HL-60/S4 (cell line): ENCODE data around the gene ZNF680.
"Not testable (repeated sequence)": the region's sequence is repeated elsewhere in the genome, so short reads cannot be mapped to it uniquely, and the experiment has no call there.

Source experiments
- in situ Hi-C: fragments of 300-500 bp; cut with MboI; formaldehyde crosslinking; loops from 2 replicates; pipeline ENCODE4 v1.14.3; 2022; ENCODE audit warnings: low sequenced_read_pairs

ZNF680 gene

DNA sequence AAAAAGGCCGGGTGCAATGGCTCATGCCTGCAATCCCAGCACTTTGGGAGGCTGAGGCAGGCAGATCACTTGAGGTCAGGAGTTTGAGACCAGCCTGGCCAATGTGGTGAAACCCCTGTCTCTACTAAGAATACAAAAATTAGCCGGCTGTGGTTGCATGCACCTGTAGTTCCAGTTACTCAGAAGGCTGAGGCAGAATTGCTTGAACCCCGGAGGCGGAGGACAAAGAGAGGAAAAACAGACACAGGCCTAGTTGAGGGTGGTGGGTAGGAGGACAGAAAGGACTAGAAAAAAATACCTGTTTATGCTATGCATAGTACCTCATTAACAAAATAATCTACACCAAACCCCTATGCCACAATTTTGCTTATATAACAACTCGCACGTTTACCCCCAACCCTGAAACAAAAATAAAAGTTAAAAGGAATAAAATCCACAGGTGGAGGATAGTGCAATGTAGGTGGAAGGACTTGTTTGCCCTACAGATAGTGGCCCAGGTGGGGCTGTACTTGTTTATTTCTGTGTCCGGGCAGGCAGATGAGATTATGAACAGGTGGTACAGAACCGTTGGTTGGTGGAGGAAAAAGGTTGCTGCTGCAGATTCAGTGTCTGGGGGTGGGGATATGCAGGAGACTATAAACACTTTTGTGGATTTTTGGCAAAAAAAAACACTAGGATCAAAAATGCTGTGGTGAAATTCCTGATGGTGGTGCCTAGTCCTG, 5.1 kb downstream of the ZNF680 start:
- in situ Hi-C loops = no loop called here

GRCh38 chr7:64555046-64555445, 7.8 kb downstream of the ZNF680 start:
- in situ Hi-C loops = no loop called here

DNA sequence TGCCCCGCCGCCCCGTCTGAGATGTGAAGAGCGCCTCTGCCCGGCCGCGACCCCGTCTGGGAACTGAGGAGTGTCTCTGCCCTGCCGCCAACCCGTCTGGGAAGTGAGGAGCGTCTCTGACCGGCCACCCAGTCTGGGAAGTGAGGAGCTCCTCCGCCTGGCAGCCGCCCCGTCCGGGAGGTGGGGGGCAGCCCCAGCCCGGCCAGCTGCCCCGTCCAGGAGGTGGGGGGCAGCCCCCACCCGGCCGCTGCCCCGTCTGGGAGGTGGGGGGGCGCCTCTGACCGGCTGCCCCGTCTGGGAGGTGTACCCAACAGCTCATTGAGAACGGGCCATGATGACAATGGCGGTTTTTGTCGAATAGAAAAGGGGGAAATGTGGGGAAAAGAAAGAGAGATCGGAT, 8.7 kb downstream of the ZNF680 start:
- in situ Hi-C loops = not testable (repeated sequence)

GRCh38 chr7:64551375-64552142, 11.3 kb downstream of the ZNF680 start:
- in situ Hi-C loops = no loop called here

GRCh38 chr7:64544010-64544409, 18.9 kb downstream of the ZNF680 start:
- in situ Hi-C loops = no loop called here

DNA sequence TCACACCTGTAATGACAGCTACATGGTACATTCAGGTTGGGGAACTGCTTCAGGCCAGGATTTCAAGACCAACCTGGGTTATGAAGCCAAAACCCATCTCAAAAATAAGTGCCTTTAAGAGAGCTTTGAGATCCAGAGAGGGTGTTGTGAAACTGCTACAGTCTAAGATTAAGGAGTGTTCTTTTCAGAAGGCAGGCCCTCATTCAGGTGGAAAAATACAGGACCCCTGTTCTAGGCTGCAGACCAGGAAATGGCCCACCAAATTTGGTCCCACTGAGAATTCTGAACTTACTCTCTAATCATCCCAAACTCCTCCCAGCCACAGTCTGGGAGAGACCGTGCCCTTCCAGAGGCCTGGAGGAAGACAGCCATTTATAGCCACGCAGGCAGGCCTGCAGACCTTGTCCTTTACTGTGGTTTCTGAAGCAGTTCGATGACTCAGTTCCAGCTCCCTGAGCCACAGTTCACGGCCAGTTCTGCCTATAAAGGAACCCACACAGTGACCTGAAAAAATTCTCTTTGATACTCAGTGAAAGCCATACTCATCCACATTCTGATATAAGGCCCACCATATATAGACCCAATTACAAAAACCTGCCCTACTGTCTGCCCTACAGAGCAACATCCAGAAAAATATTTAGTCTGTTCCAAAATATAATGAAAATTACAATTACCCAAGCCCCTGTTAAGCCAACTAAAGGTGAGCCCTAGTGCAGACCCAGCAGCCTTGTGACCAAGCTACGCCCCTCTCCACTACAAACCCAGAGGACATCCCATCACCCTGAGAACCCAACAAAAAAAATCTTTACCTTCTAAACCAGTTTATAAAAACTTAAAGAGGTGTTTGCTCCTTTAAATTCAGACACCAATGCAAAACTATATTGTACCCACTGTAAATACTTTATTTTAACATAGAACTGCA, 21.2 kb downstream of the ZNF680 start:
- in situ Hi-C loops = no loop called here

GRCh38 chr7:64533756-64534155, 29.1 kb downstream of the ZNF680 start:
- in situ Hi-C loops = no loop called here

GRCh38 chr7:64528770-64529169, 34.1 kb downstream of the ZNF680 start:
- in situ Hi-C loops = no loop called here

GRCh38 chr7:64521409-64521984, 41.4 kb downstream of the ZNF680 start:
- in situ Hi-C loops = no loop called here

GRCh38 chr7:64516451-64516850, 46.4 kb downstream of the ZNF680 start:
- in situ Hi-C loops = no loop called here

- in situ Hi-C loops = no loop called here
Measured at GRCh38 chr7:64515781-64516180, 47.1 kb downstream of the ZNF680 start.

GRCh38 chr7:64515330-64515729, 47.5 kb downstream of the ZNF680 start:
- in situ Hi-C loops = no loop called here

DNA sequence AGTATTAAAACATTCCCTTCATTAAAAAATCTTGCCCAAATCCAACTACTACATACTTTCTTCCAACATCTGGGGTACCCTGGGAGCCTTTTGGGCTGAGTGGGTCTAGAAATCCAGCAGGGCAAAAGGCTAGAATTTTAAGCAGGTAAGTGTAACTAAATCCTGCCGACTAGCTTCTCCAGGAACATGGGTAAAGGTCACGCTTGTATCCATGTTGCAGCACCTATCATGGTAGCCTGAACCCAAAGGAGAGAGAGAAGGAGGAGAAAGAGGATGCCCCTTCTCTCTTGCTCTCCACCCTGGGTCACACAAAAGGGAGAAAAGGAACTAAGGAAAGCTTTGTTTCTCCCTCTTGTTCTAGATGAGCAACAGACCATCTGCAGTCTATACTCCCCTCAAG, 53.3 kb downstream of the ZNF680 start:
- in situ Hi-C loops = no loop called here

DNA sequence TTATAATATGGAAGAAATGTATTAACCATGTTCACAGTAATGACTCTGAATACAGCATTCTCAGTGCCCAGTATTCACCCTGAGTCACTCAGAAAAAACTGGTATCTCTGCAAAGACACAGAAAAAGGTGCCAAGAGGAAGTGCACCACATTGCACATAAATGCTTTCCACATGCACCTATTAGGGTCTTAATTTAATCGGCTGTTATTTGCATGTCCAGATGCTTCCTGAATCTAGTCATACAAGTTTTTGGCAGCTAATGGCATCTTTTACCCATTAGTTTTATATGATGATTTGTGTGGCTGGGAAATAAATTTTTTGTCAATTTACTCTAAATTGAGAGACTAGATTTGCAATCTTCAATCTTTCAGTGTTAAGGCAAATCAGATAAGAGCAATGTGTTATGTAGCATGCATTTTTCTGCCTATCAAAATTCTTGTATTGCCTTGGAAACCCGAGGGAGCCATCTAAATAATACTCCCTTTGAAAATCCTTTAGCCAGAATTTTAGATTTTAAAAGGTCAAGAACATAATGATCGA, 58.2 kb downstream of the ZNF680 start:
- in situ Hi-C loops = no loop called here

DNA sequence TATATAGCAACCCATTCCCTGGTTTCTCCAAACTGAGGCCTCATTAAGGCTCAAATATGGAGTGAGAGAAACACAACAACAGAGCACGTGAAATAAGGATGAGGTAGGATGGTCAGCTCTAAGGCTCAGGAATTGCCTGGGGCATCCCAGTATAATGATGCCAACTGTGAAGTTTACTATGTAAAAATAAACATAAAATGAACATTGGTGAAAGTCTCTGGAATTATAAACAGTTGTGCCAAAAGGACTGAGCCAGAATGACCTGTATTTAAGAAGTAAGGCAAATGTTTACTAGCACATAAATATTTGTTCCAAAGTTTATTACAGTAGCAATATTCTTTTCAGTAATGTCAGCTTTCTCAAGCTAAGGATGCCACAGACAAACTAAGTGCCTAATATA, 64.6 kb downstream of the ZNF680 start:
- in situ Hi-C loops = no loop called here

GRCh38 chr7:64494912-64495461, 67.9 kb downstream of the ZNF680 start:
- in situ Hi-C loops = no loop called here

- in situ Hi-C loops = no loop called here
Measured at GRCh38 chr7:64485623-64486022, 77.2 kb downstream of the ZNF680 start.
